ENCODE results near the gene CAT.
A peak's percentile ranks its signal among the peaks of the same experiment; 100 is the strongest.

Gene CAT

GRCh38 chr11:34514597-34514996 is 75.9 kb downstream of the CAT start:
- TF ChIP-seq, protein P1, sequence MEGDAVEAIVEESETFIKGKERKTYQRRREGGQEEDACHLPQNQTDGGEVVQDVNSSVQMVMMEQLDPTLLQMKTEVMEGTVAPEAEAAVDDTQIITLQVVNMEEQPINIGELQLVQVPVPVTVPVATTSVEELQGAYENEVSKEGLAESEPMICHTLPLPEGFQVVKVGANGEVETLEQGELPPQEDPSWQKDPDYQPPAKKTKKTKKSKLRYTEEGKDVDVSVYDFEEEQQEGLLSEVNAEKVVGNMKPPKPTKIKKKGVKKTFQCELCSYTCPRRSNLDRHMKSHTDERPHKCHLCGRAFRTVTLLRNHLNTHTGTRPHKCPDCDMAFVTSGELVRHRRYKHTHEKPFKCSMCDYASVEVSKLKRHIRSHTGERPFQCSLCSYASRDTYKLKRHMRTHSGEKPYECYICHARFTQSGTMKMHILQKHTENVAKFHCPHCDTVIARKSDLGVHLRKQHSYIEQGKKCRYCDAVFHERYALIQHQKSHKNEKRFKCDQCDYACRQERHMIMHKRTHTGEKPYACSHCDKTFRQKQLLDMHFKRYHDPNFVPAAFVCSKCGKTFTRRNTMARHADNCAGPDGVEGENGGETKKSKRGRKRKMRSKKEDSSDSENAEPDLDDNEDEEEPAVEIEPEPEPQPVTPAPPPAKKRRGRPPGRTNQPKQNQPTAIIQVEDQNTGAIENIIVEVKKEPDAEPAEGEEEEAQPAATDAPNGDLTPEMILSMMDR (conservative IDR thresholded peaks at IDR 0.05), result no peak
- TF ChIP-seq ZFX (IDR thresholded peaks at IDR 0.05), result no peak
- H3K27ac ChIP-seq, result peak overlapping the region; percentile 70; the same call in 1 of the 2 replicates

DNA sequence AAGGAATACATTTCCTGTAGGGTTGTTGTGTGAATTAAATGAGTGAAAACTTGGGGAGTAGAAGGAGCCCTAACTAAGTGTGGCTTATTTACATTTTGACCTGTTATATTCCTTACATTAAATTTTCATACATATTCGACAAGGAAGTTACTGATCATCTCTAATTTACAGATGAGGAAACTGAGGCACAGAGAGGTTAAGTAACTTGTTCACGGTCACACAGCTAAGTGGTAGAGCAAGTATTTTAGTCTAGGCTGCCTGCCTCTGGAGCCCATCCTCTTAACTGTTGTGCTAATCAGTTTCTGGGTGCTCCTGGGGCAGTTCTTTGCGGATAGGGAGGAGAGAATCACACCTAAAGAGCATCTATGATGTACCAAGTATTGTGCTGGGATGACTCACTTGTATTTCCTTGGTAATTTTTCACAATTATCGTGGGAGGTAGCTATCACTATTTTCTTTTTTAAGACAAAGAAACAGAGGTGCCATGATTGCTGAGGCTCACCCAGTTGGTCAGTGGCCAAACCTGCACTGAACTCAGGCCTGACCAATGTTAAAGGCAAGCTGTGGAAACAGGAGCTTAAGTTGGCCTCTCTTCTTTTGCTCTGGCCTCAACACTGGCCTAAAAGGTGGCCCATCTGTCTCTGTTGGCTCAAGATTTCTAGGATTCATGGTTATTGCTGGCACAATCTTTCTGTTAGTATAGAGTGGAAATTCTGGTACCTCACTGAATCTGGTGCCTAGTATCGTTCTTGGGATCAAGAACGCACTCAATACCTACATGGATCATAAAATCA is 77.7 kb downstream of the CAT start:
- no peak for TF ChIP-seq ZFX (IDR thresholded peaks at IDR 0.05)
- TF ChIP-seq, protein P1 (conservative IDR thresholded peaks at IDR 0.05), result no peak
- no peak overlapping the region for H3K27ac ChIP-seq

DNA sequence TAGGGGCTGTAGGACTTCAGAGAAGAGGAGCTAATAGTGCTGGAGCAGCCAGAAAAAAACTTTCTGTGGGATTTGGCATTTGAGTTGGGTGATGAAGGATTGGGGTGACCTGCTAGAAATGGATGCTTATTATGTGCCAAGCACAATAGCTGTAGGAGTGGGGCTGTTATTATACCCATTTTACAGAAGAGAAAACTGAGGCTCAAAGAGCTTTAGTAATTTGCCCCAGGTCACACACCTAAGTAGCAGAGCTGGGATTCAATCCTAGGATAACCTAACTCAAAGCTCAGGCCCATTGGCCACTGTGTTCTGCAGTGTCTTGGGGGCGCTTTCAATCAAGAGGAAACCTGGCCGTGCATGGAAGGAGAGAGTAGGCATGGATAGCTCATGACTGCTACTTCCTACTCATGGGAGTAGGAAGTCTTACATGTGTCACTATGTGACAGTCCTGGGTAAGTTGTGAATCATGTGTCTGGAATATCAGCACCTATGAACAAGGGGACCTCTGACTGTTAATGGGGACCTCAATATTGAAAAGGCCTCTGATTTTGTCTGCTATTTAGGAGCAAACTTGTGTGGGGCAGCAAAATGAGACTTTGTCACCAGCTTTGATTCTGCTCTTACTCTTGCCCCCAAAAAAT is 81.0 kb downstream of the CAT start:
- no peak for TF ChIP-seq ZFX (IDR thresholded peaks at IDR 0.05)
- TF ChIP-seq, protein P1 (conservative IDR thresholded peaks at IDR 0.05), result no peak
- H3K27ac ChIP-seq, result no peak overlapping the region

GRCh38 chr11:34521265-34521664 is 82.5 kb downstream of the CAT start:
- TF ChIP-seq, protein P1 (conservative IDR thresholded peaks at IDR 0.05), result no peak
- TF ChIP-seq ZFX (IDR thresholded peaks at IDR 0.05), result no peak
- H3K27ac ChIP-seq, result no peak overlapping the region
